Thoracic aorta endothelial cell (primary cell): Measurements from ENCODE around the gene EXOG. TPM values are rescaled to one million over a fixed set of nuclear protein-coding genes. Genes with fewer than 3 reads are reported as not detected.

Experiments
- small RNA-seq: library from RNA; depleted of rRNA; stranded (forward); fragments of <200 nt; gene quantifications from one replicate; pipeline ENCODE3, GENCODE V24; 2012
- total RNA-seq: library from RNA; depleted of rRNA; stranded (reverse); fragments of >200 nt; gene quantifications from 2 replicates; pipeline ENCODE4 v1.2.3, GENCODE V29; 2012

The EXOG gene, protein sequence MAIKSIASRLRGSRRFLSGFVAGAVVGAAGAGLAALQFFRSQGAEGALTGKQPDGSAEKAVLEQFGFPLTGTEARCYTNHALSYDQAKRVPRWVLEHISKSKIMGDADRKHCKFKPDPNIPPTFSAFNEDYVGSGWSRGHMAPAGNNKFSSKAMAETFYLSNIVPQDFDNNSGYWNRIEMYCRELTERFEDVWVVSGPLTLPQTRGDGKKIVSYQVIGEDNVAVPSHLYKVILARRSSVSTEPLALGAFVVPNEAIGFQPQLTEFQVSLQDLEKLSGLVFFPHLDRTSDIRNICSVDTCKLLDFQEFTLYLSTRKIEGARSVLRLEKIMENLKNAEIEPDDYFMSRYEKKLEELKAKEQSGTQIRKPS
- 18.6 and 26.2 TPM in 2 replicates for total RNA-seq

DNA sequence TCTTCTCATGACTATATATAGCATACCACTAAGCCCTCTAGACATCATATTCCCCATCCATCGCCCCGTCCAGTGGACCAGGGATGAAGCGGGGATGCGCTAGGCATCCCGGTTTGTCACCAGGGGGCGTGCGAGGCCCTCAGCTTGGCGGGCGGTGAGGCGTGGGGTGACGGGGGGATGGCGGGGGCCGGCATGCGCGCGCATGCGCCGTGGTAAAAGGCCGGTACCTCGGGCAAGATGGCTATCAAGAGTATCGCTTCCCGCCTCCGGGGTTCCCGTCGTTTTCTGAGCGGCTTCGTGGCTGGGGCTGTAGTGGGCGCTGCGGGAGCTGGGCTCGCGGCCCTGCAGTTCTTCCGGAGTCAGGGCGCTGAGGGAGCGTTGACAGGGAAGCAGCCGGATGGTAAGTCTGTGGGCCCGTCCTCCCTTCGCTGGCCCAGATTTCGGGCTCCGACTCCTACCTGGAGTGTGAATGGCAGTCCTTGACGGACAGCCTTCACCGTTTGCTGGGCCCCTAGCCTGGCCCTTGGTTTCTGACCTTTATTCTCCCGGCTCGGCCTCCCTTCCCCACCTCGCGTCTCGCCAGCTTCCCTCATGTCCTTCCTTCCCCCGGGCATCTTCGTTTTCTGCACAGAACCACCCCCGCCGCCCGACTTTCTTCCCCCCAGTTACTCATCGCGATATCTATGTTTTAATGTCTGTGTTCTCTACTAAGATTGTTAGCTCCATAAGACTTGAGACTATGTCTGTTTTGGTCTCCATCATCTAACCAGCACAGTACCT lies at the start of gene EXOG:
Gene EXOG (plus strand): TSS at position 210 of the 780 bp plus-strand sequence. CDS start 28 bp downstream, at position 238.

DNA sequence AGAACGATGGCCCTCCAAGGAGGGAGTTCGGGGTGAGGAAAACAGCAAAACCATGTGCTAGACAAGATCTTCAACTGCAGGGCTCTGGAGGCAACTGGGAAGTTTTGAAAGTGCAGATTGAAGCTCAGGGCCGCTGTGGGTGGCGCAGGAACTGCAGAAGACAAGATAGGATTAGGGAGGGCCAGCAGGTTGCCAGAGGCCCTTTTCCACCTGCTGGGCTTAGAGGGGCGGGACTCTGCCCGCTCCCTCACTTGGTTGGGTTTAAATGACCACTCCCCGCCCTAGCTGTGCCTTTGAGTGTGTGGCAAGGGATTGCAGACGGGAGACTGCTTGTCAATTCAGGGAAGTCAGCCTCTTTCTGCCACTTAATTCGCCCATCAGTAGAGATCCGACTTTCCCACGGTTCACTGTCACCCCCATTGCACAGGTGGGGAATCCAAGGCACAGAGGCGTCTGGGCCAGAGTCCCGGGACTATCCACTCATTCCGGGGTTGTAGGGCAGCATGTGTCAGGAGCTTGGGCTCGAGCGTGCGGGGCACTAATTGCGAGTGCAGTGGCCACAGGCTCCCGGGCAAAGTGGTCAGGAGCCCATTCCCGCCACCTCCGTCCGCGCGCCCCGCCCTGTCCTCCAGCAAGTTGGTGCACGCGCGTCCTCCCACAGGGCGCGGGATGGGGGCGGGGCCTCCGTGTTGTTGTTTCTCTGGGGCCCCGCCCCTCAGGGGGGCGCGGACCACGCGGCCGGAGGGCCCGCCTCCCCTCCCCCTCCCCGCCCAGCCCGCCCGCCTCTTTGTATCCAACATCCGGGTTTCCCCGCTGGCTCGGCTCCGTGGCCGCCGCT lies 42.8 kb upstream of the EXOG start, which contains the start of gene ACVR2B:
Gene ACVR2B (plus strand): TSS at position 816 of the 838 bp plus-strand sequence. CDS start 433 bp downstream, outside the sequence.

Small RNAs within 50 kb of the gene (small RNA-seq; reads per million reads assigned to genes)
- gene RF00019 = not detected

Other genes starting within 250 kb of the EXOG start
- 0.22 and 0.27 TPM in 2 replicates for gene SLC22A13, start 230.5 kb upstream of the EXOG start, total RNA-seq
- 0.13 TPM in 1 of 2 replicates, not detected in the other for gene SLC22A14, start 214.0 kb upstream of the EXOG start, total RNA-seq
- gene XYLB, start 149.6 kb upstream of the EXOG start, total RNA-seq = 4.0 and 6.4 TPM in 2 replicates
- gene ACVR2B, start 42.5 kb upstream of the EXOG start, total RNA-seq = 4.3 and 5.5 TPM in 2 replicates
- 23.7 and 31.8 TPM in 2 replicates for gene SCN5A, start 153.3 kb downstream of the EXOG start, total RNA-seq